ENCODE measurements around the gene MAP2K1. TPM values are rescaled to one million over a fixed set of nuclear protein-coding genes. Genes with fewer than 3 reads are reported as not detected.

MAP2K1 gene
- polyA plus RNA-seq, 1 experiment: 18.4 TPM

DNA sequence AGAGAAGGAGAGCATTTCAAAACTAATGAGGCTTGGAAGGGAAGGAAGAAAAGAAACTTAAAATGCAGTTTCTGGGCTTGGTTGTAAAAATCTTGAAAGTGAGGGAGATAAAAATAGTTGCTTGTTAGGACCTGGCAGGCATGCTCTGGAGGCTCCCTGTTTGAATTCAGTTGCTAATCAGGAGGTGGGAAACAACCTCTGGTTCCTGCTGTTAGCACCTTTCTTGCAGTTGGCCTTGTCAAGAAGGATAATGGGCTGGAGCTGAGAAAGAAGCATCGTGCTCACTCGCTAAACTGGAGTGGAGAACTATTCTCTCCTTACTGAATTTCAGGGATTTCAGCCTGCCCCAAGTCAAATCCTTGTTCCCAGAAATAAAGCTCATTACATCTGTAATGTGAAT lies 87.4 kb downstream of the MAP2K1 start:
- POLR2A ChIA-PET: no interaction called here
- no peaks in the 10 kb centered on the region for H3K9me3 ChIP-seq (ENCODE audit: control insufficient read depth, insufficient read depth, low read length)
- no peak for TF ChIP-seq CTCF (IDR thresholded peaks at IDR 0.05; ENCODE audit: low read depth, low read length)
- CTCF ChIA-PET: interaction anchor here (2.1 kb wide), 1 partner anchor 24 kb away, joined by 14 read pairs; the partner anchor contains the start of gene SNAPC5
- H3K4me3 ChIP-seq (ENCODE audit: low read depth, low read length): no peak overlapping the region
- DNase-seq (ENCODE audit: low read depth, low spot score): no peak
- H3K27ac ChIP-seq (ENCODE audit: low read depth, low read length): peak overlapping the region; percentile 11
- H3K27me3 ChIP-seq (ENCODE audit: control insufficient read depth, insufficient read depth, low read length): no peaks in the 10 kb centered on the region

- no peak for TF ChIP-seq CTCF (IDR thresholded peaks at IDR 0.05; ENCODE audit: low read depth, low read length)
- no peaks in the 10 kb centered on the region for H3K27me3 ChIP-seq (ENCODE audit: control insufficient read depth, insufficient read depth, low read length)
- CTCF ChIA-PET: interaction anchor here (0.8 to 2.1 kb wide), 2 partner anchors 17 to 23 kb away, joined by 3 to 14 read pairs; partner anchors contain the start of gene SNAPC5
Measured at GRCh38 chr15:66474963-66475362, 88.3 kb downstream of the MAP2K1 start.

GRCh38 chr15:66476535-66476934 lies 89.8 kb downstream of the MAP2K1 start:
- Histone ChIP-seq H3K27ac (ENCODE audit: low read depth, low read length) (no peak overlapping the region), H3K4me3 (ENCODE audit: low read depth, low read length) (no peak overlapping the region), H3K27me3 (ENCODE audit: control insufficient read depth, insufficient read depth, low read length) (no peaks in the 10 kb centered on the region), H3K9me3 (ENCODE audit: control insufficient read depth, insufficient read depth, low read length) (no peaks in the 10 kb centered on the region)
- no peak for DNase-seq (ENCODE audit: low read depth, low spot score)
- CTCF ChIA-PET: no interaction called here
- no peak for TF ChIP-seq CTCF (IDR thresholded peaks at IDR 0.05; ENCODE audit: low read depth, low read length)
- POLR2A ChIA-PET: no interaction called here

More at GRCh38 chr15:66474963-66475362, 88.3 kb downstream of the MAP2K1 start:
- H3K27ac ChIP-seq (ENCODE audit: low read depth, low read length): no peak overlapping the region
- no peak for DNase-seq (ENCODE audit: low read depth, low spot score)
- H3K4me3 ChIP-seq (ENCODE audit: low read depth, low read length): no peak overlapping the region
- no peaks in the 10 kb centered on the region for H3K9me3 ChIP-seq (ENCODE audit: control insufficient read depth, insufficient read depth, low read length)
- POLR2A ChIA-PET: no interaction called here

- DNase-seq (ENCODE audit: low read depth, low spot score): no peak
- Histone ChIP-seq H3K4me3 (ENCODE audit: low read depth, low read length) (no peak overlapping the region), H3K9me3 (ENCODE audit: control insufficient read depth, insufficient read depth, low read length) (no peaks in the 10 kb centered on the region), H3K27me3 (ENCODE audit: control insufficient read depth, insufficient read depth, low read length) (no peaks in the 10 kb centered on the region), H3K27ac (ENCODE audit: low read depth, low read length) (no peak overlapping the region)
- ChIA-PET CTCF (no interaction called here), POLR2A (no interaction called here)
- TF ChIP-seq CTCF (IDR thresholded peaks at IDR 0.05; ENCODE audit: low read depth, low read length): no peak
Measured at GRCh38 chr15:66477011-66477410, 90.3 kb downstream of the MAP2K1 start.

DNA sequence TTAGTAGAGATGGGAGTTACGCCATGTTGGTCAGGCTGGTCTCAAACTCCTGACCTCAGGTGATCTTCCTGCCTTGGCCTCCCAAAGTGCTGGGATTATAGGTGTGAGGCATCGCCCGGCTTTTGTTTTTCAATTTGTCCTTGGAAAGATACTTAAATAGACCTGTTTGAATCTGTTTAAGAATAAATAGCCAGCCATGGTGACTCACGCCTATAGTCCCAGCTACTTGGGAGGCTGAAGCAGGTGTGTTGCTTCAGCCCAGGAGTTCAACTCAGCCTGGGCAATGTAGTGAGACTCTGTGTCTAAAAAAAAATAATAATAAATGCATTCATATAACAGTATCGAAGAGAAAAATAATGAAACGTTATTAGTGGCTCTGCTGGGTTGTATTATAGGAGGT lies 93.6 kb downstream of the MAP2K1 start:
- TF ChIP-seq CTCF (IDR thresholded peaks at IDR 0.05; ENCODE audit: low read depth, low read length): no peak
- Histone ChIP-seq H3K27me3 (ENCODE audit: control insufficient read depth, insufficient read depth, low read length) (no peaks in the 10 kb centered on the region), H3K27ac (ENCODE audit: low read depth, low read length) (no peak overlapping the region), H3K4me3 (ENCODE audit: low read depth, low read length) (no peak overlapping the region), H3K9me3 (ENCODE audit: control insufficient read depth, insufficient read depth, low read length) (no peaks in the 10 kb centered on the region)
- ChIA-PET POLR2A (no interaction called here), CTCF (no interaction called here)
- no peak for DNase-seq (ENCODE audit: low read depth, low spot score)
